GM18526 (cell line): ENCODE data around the gene CENPI.

ENCODE experiments used
- POLR2A ChIP-seq: IDR thresholded peaks from 3 replicates; pipeline ENCODE4 v1.6.1; 2011; ENCODE audit not compliant: insufficient read length; ENCODE audit errors: extremely low read depth

CENPI gene, protein sequence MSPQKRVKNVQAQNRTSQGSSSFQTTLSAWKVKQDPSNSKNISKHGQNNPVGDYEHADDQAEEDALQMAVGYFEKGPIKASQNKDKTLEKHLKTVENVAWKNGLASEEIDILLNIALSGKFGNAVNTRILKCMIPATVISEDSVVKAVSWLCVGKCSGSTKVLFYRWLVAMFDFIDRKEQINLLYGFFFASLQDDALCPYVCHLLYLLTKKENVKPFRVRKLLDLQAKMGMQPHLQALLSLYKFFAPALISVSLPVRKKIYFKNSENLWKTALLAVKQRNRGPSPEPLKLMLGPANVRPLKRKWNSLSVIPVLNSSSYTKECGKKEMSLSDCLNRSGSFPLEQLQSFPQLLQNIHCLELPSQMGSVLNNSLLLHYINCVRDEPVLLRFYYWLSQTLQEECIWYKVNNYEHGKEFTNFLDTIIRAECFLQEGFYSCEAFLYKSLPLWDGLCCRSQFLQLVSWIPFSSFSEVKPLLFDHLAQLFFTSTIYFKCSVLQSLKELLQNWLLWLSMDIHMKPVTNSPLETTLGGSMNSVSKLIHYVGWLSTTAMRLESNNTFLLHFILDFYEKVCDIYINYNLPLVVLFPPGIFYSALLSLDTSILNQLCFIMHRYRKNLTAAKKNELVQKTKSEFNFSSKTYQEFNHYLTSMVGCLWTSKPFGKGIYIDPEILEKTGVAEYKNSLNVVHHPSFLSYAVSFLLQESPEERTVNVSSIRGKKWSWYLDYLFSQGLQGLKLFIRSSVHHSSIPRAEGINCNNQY

DNA sequence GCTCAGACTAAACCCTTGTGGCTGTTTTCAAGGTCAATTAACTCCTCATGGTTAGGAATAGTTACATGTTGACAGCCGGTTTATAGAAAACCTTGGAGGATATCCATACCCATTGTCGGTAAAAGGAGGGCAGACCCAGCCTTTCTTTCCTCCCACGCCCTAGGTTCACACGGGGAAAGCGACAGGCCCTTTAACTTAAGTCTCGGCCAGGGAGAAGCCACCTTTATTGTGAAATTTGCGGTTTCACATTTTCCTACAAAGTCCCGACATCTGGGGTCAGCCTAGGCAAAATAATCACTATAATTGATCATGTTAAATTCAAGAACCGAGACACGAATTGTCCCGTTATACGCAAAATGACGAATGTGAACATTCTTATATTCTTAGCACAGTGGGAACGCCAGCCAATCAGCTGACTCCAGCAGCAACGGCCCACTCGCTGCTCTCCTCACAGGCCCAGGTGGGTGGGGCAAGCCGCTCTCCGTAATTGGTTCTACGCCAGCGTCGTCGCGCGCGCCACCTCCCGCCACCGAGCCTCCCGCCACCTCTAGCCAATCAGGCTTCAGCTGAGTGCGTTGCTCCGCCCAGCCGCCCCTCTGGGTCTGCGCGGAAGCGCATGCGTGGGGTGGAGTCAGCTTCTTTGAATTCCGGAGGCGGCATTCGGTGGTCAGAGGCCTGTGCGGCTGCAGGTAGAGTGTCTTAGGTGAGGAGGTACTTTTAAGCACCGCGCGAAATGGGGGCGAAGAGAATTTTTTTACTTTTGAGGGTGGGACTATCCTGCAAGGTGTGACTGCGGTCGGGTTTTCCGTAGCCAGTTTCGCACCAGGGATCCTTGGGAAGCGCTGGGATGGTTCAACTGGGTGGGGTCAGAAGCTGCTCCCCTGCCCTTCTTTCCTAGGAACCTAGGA lies at the start of gene CENPI:
CENPI (plus strand) TSS at position 659 of the 908 bp plus-strand sequence. CDS start 2,867 bp downstream, outside the sequence.
- TF ChIP-seq POLR2A: peak; percentile 39

DNA sequence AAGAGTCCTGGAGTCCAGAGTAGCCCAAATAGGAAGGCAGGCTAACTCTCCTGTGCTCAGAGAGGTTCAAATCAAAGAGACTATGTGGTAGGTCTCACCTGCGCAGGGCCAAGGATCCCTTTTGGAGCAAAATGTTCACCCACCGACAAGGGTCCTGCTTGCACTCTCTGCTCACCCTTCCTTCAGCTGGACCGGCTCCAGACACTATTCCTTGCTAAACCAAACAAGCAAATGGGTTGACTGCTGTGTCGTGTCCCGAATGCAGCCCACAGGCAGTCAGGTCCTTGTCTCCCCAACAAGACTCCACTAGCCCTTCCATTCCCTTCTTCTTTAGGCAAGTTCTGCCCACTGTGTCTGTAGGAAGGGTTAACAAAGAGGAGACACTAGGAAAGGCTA lies 46.9 kb upstream of the CENPI start:
- TF ChIP-seq POLR2A: no peak

DNA sequence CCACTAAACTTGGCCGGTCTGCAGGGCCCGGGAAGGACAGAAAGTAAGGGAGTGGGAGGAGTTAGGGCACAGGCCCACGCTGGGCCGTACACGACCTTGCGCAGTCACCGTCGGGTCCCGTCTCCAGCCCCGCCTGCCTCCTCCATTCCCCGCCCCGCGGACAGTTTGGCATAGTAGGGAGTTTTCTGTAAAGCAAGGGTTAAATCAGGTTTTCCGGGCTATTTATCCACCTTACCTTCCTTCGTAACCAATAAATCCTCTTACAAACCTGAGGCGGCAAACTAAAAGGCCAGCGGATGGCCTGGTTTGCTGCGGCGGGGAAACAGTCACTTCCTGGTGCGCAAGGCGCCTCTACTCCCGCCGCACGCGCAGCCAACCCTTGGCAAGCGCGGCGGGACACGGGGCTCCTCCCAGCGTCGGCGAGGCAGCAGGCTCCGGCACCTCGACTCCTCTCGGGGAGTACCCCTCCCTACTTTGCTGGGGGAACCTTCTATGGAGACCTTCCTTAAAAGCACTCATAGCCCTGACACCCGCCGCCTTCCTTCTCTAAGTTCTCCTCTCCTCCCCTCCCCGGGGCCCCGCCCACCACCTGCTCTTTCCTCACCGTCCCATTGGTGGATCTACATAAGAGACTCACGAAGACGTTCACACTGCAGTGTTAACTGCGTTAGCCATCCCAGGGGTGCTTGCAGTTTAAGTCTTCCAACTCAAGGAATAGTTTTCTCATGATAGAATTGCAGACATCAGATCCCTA lies 46.3 kb upstream of the CENPI start, which contains the start of gene TRMT2B:
TRMT2B (minus strand) TSS at position 563 of the 754 bp plus-strand sequence. CDS start 9,822 bp downstream, outside the sequence.
- peak; percentile 51 for TF ChIP-seq POLR2A

DNA sequence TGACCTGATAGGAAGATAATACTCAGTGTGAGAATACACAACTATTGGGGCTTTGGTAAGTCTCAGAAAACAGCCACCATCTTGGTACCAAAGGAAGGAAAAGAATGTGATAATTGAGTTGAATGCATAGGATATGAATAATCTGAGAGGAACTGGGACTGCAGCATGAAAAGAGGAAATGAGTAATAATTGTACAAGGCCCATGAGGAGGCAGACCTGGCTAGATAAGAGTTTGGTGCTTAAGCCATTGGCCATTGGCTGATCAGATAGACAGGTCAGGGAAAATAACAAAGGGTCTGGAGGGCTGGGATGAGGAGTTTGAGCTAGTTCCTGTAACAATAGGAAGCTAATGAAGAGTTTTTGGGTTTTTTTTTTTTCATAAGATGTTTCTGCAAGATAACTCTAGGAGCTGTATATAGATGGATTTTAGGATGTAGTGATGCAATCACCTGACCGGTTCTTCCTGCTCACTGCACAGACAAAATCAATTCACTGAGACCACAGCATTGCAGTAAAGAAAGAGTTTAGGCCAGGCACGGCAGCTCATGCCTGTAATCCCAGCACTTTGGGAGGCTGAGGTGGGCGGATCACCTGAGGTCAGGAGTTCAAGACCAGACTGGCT lies 40.8 kb upstream of the CENPI start:
- TF ChIP-seq POLR2A: no peak

DNA sequence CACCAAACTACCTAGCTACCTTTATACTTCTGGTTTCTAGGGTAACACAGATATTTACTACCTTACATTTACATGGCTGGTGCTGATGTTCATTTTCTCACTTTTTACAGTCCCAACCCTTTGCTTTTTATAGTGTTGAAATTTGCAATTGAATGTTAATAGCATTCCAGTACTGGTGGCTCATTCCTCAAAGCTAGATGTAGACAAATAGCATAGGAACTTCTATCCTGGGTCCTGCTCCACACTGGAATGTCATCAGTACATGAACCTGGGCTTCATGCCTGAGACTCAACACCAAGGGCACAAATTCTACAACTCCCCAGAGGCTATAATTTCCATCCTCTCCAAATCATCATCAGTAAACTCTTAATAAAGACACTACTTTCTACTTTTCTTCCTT lies 35.8 kb upstream of the CENPI start:
- no peak for TF ChIP-seq POLR2A

DNA sequence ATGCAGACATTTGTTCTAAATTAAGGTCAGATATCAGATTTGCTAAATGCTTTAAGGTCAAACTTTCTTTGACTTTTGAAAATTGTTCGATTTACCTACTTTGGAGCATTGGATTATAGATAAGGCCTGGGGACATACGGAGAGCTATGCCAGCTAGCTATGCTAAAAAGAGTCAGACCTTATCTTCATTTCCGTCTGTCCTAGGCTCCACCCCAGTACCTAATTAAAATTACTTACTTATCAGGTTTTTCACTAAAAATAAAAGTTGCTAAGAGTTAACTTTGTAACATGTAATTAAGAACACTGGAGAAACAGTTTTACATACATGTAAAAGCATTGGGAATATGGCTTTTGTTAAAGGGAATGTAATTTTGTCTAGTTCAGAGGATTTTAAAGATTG lies 26.4 kb upstream of the CENPI start:
- TF ChIP-seq POLR2A: no peak

DNA sequence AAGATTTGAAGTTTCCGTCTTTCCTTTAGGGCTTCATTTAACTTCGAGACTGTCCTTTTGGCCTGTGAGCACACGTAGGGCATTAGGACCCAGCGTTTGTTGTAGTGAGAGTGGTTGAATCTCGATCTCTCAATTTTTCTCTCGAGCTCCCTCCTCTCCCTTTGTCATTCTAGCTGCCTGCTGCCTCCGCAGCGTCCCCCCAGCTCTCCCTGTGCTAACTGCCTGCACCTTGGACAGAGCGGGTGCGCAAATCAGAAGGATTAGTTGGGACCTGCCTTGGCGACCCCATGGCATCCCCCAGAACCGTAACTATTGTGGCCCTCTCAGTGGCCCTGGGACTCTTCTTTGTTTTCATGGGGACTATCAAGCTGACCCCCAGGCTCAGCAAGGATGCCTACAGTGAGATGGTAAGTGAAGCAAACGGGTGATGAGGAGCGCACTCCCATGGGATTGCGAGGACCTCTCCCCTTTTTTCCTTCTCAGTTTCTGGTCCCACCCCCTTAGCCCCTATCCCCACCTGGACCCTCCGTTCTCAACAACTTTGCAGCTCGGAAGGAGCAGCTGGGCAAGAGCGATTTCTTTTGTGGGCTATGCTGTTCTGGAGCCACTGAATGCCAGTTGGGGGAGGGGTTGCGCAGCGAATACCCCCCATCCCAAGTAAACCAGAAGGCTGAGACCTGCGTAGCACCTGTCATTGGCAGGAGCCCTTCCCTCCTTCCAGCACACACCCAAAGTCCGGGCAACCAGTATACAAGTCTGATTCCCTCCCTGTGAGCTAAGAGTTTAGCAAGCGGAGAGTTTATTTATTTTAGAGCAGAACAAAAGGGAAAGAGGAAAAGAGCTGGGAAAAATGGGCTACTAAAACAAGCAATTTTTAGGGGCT lies 19.0 kb upstream of the CENPI start, which contains the start of gene TMEM35A:
TMEM35A (plus strand) TSS at position 164 of the 883 bp plus-strand sequence; CDS start at position 288, 124 bp downstream.
- TF ChIP-seq POLR2A: no peak

DNA sequence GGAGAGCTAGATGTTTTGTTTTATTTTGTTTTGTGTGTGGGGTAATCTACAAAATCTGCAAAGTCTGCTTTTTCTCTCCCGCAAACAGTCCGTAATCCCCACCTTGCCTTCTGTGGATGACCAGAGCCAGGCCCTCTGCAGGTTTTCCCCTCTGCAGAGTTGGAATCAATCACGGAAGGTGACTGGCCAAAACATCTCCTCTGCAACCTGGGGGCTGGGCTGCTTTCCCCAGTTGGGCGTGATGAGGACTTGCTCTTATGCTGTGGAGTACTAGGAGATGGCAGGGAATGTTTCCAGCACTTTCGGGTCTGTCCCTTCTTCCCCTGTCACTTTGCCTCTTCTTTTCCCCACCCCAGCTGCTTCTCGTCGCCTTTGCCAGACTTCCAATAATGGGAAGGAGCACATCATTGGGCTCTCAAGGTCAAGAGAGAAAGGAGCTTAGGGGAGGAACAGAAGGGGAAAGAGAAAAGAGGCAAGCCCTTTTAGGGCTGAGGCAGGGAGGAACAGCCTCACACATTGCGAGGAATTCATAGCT lies 18.2 kb upstream of the CENPI start:
- TF ChIP-seq POLR2A: no peak

DNA sequence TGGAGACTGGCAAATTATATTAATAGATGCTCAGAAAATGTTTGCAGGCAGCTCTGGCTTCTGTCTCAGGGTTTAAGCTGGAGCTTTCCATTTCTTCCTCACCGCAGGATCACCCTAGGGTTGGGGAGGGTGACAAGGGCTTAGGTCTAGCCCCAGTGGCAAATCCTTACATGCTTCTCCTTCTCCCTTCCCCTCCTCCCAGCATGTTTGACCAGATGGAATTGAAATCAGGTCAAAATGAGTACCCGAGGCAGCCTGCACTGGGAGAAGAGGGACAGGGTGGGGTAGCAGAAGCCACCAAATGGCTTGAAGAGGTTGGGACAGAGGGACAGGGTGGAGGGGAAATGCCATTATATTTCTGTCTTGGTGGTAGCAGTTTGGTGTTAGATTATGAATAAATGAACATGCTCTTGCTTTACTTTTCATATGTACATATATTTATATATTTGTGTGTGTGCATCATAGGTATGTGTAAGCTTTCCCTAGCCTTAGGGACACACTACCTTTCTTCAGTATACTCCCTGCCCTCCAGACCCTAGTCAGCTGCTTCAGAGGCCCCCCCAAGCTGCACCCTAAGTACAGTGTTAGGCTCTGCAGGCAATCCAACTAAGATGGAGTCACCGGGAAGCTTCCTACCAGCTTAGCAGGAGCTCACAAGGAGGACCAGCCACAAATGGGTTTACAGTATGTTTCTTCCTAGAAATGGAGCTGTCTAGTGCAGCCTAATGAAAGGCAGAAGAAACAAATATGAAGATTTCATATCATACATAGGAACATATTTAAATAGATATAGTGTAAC lies 17.5 kb upstream of the CENPI start:
- TF ChIP-seq POLR2A: no peak

DNA sequence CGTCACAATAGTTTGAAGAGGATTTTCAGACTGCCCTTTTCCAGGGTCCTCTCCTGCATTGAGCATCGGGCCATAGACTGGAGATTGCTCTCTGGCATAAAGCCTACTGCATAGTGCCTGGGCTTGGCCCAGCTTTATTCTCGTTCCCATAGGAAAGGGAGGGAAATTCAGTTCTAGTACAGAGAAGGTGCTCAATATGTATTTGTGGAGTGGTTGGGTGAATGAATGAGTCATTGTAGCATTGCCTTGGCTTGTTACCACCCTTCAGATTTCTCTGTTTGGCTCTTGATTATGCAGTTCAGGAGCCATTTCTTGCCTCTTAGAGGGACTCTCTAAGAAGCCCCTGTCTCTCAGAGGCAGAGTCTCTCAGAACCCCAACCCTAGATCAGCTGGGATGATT lies 16.8 kb upstream of the CENPI start:
- no peak for TF ChIP-seq POLR2A

DNA sequence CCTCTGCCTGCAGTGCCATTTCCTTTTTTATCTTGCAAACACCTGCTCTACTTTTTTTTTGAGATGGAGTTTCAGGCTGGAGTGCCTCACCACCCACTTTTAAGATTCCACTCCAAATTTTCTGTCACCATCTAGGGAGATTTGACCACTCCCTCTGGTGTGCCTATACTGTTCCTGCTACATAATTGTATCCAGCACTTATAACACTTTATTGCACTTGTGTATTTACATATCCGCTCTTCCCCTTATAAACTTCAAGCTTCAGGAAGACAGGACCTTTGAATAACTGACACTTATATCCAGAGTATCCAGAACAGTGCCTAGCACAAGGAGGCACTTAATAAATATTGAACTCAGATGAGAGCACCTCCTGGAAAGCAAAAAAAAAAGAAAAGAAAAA lies 6.2 kb upstream of the CENPI start:
- TF ChIP-seq POLR2A: no peak

DNA sequence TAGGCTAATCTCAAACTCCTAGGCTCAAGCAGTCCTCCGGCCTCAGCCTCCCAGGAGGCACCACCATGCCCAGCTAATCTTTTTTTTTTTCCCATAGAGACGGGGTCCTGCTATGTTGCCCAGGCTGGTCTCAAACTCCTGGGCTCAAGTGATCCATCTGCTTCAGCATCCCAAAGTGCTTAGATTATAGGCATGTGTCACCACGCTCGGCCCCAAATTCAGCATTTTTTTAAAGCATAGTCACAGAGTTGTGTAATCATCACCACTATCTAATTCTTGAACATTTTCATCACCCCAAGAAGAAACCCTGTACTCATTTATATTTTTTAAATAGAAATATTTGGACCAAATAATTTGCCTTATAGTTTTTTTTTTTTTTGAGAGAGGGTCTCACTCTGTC lies 10.3 kb downstream of the CENPI start:
- TF ChIP-seq POLR2A: no peak
